ENCODE measurements around the gene SCOC. TPM values are rescaled to one million over a fixed set of nuclear protein-coding genes. Genes with fewer than 3 reads are reported as not detected.

SCOC gene
- 34.1 TPM for polyA plus RNA-seq (ENCODE audit: insufficient read length)

GRCh38 chr4:140373328-140374129 lies at the start of gene SCOC:
Gene SCOC, plus strand, starts transcription at chr4:140373646. Its CDS starts 5,525 bp downstream, at chr4:140379171.
- DNase-seq, result peak; percentile 98

- DNase-seq, result peak; percentile 22
Measured at GRCh38 chr4:140326395-140326993, 47.0 kb upstream of the SCOC start.

- DNase-seq, result no peak
Measured at GRCh38 chr4:140330311-140330900, 43.0 kb upstream of the SCOC start.

- DNase-seq, result no peak
Measured at GRCh38 chr4:140331245-140331644, 42.2 kb upstream of the SCOC start.

- no peak for DNase-seq
Measured at GRCh38 chr4:140331876-140332275, 41.6 kb upstream of the SCOC start.

GRCh38 chr4:140332734-140333133 lies 40.7 kb upstream of the SCOC start:
- no peak for DNase-seq

GRCh38 chr4:140333523-140333922 lies 39.9 kb upstream of the SCOC start:
- no peak for DNase-seq

- no peak for DNase-seq
Measured at GRCh38 chr4:140335076-140335475, 38.4 kb upstream of the SCOC start.

GRCh38 chr4:140336730-140337129 lies 36.7 kb upstream of the SCOC start:
- DNase-seq, result no peak

- DNase-seq, result no peak
Measured at GRCh38 chr4:140342620-140343019, 30.8 kb upstream of the SCOC start.

GRCh38 chr4:140343303-140343702 lies 30.1 kb upstream of the SCOC start:
- no peak for DNase-seq

GRCh38 chr4:140344101-140344500 lies 29.3 kb upstream of the SCOC start:
- DNase-seq, result no peak

GRCh38 chr4:140344621-140345020 lies 28.8 kb upstream of the SCOC start:
- no peak for DNase-seq

GRCh38 chr4:140346136-140346535 lies 27.3 kb upstream of the SCOC start:
- no peak for DNase-seq

- DNase-seq, result no peak
Measured at GRCh38 chr4:140349816-140350215, 23.6 kb upstream of the SCOC start.

GRCh38 chr4:140351093-140352075 lies 22.1 kb upstream of the SCOC start:
- DNase-seq, result no peak

GRCh38 chr4:140353786-140354185 lies 19.7 kb upstream of the SCOC start:
- DNase-seq, result no peak

- DNase-seq, result no peak
Measured at GRCh38 chr4:140355288-140355687, 18.2 kb upstream of the SCOC start.

GRCh38 chr4:140357868-140358267 lies 15.6 kb upstream of the SCOC start:
- DNase-seq, result no peak

GRCh38 chr4:140358281-140358680 lies 15.2 kb upstream of the SCOC start:
- DNase-seq, result no peak

- peak; percentile 48 for DNase-seq
Measured at GRCh38 chr4:140359562-140360427, 13.7 kb upstream of the SCOC start.

- no peak for DNase-seq
Measured at GRCh38 chr4:140361099-140361498, 12.3 kb upstream of the SCOC start.
